GM19099 (cell line): ENCODE results near the gene PLXNA2.

Experiments used
- POLR2A ChIP-seq: IDR thresholded peaks from 3 replicates; pipeline ENCODE4 v1.6.1; 2011; ENCODE audit warnings: low read depth; ENCODE audit not compliant: insufficient read length; ENCODE audit errors: extremely low read depth

Gene PLXNA2

DNA sequence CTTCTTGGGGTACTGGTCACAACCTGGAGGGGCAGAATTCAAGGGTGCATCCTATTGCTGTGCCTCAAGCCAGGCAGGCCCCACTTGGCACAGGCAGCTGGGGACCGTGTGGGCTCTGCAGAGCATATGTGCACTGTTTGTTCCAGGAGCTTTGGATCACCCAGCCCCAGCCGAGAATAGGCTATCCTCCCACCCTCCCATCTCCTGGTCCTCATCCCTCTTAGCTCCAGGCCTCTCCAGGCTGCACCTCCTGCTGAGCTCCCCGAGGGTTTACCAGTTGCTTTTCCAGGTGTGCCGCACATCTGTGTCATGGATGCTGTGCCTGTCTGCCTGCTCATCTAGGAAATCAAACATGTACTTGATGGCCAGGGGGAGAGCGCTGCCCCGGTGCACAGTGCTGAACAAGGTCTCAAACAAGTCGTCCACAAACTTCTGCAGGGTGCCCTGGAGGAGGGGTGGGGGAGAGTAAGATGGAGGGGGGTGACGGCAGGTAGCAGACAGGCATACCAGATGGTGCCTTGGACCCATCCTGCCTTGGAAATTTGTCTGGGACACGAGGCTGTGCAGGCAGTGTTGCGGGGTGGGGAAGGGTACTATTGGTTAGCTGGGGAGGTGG lies 212.8 kb downstream of the PLXNA2 start:
- no peak for TF ChIP-seq POLR2A

DNA sequence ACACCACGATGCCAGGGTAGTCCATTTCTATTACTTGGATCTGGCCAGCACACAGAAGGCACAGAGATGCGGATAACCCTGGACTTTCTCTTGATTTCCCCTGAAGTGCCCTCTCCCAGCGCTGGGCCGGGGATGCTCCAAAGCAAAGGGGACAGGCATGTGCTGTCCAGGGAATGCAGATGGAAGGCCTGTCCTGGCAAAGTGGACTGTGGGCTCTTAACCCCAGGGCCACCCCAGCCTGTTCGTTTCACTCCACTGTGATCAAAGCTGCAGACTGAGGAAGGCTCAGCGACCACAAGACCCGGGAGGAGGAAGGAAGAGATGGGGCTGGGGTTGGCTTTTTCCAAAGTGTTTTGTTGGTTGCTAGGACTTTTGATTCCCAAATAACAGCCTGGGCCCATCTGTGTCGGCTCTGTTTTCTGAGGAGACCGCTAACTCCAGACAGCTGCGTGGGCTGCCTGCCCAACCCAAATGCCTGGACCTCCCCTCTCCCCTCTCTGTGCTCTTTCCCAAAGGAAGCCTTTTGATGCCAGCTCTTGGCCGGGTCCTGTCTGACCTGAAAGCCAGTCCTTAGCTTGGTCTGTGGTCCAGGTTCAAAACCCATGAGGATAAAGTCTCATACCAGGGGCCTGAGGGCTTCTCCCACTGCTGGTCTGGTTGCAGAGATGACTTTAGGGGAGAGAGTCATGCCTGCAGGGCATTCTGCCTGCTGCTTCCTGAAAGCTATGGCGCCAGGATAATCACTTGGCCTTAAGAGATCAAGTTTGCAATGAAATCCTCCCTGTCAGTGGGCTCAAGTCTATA lies 213.7 kb downstream of the PLXNA2 start:
- no peak for TF ChIP-seq POLR2A

DNA sequence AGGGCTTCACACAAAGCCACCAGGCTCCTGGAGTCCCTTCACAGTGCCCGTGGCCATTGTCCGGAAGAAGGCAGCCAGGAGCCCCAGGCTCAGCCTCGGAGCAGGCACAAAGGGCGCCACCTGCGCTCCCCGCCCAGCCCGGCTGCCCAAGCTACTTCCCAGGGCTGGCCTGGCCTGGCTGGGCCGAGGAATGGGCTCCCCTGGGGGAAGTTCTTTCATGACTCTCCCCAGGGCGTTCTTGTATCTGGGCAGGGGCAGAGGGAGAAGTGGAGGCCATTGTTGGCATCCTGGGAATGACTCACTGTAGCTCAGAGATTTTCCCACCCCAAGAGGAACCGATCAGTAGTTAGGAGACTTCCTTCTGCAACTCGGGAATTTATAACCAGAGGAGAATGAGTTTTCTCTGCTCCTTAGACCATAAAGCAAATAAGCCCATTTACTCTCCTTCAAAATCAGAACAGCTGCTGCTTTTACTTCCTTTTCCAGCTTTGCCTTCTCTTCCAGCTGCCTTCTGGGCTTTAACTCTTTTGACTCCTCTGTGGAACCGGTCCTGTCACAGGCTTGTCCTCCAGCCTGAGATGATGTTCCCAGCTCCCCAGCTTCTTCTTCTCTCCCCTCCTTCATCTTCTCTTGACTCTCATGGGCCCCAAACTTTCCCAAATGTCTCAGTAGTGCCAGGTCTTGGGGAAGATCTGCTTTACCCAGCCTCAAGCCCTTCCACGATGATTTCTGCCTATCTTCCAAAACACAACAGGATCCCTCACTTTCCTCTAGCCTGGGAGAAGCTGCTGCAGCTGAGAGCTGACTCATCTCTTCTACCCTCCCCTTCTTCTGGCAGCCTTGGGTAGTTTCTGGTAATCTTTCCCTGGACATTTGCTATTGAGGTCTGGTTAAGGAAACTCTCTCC lies 214.6 kb downstream of the PLXNA2 start:
- TF ChIP-seq POLR2A, result no peak

DNA sequence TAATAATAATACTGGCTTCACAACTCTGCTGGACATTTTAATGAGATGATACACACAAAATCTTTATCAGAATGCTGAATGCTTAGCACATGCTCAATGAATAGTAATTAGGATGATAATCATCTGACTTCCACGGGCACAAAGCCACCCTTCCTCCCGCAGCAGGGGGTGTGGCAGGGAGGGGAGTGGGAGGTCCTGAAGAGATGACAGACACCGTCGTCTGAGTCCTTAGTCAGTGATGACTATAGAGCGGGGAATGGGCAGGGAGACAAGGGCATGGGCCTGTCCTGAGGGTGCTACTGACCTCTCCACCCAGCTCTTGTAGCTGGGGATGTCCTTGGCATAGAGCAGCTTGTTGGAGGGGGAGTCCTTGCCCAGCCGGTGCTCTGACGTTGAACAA lies 215.7 kb downstream of the PLXNA2 start:
- TF ChIP-seq POLR2A, result no peak

DNA sequence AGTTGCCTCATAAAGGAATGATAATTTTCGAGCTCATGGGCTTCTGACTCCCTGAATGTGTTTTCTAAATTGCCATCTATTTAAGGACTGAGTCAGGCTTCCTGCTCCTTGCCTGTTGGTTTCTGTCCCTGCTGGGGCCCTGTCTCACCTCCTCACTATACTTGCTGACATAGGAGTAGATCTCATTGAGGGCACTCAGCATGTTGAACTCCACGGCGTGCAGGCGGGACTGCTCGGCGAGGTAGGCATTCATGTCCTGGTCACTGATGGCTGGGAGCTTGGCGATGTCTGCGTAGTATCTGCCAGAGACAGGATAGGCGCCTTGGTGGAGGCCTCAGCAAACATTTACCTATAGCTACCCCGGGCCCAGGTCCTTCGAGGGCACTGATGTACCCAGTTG lies 216.3 kb downstream of the PLXNA2 start:
- TF ChIP-seq POLR2A, result no peak

DNA sequence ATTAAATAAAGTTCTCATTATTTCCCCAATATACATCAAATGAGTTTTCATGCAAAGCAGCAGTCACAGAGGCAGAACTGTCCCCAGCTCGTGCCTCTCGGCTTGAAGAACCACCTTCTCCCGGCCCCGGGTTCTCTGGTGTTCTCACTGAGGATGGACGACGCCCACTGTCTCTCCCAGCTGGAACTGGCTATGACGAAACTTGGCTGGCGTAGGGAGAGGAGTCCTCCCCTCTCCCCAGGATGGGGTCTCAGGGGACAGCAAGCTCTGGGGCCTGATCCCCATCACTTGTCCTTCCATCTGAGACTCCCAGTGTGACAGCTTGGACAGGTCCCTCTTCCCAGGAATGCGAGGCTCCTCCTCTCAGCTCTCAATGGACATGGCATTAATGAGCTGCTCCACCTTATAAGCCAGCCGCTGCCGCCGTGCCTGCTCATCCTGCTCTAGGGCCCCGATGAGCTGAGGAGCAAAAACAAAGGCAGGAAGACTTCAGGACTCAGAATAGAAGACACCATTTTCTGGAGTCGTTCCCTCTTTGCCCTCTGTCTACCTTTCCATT lies 217.2 kb downstream of the PLXNA2 start:
- no peak for TF ChIP-seq POLR2A

DNA sequence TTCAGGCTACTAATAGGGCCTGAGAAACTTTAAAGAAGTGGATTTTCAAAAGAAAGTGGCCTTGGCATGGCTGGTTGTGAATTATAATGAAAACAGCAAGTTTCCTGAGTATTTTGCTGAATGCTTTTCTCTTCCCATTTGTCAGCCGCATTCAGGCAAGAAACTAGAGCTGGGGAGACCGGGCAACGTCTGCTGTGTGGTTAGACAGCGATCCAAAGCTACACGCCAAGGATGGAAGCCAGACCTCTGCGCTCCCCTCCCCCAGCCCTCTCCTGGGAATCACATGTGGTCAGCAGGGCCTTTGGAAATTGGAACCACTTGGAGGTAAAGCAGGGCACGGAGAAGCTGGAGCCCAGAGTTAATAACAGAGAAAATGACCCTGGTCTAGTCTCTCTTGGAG lies 219.2 kb downstream of the PLXNA2 start:
- TF ChIP-seq POLR2A, result no peak

DNA sequence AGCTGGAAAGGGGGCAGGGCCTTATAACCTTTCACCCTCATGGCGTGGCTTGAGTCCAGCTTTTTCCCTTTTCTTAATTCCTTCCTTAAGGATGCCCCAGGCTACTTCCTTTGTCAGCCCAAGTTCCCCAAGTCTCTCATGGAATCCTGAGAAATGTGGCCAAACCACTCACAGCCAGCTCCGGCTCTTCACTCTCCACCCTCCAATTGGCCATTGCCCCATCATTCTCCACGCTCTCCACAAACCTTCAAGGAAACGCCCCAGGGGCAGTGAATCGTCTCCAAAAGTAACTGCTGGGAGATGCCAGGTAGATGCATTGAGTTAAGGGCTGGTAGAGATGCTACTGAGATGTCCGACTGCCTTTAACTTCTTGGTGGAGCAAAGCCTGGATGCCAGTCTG lies 219.8 kb downstream of the PLXNA2 start:
- no peak for TF ChIP-seq POLR2A

DNA sequence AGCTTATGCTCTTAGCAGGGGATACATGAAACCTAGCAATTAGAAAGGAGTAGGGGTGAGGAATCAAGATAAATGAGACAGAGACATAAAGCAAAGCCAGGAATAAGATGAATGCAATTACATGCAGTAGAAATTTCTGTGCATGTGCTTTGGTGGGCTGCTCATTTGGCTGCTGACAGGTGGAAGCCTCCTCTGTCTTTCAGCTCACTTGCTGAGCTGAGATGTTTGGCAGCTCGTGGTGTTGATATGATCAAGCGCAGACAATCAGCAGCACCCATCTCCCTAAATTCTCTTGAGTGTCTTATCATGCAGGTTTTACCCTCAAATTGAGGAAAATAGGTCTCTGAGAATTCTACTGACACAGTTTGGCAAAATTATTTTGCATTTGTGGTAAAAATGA lies 224.9 kb downstream of the PLXNA2 start:
- no peak for TF ChIP-seq POLR2A

DNA sequence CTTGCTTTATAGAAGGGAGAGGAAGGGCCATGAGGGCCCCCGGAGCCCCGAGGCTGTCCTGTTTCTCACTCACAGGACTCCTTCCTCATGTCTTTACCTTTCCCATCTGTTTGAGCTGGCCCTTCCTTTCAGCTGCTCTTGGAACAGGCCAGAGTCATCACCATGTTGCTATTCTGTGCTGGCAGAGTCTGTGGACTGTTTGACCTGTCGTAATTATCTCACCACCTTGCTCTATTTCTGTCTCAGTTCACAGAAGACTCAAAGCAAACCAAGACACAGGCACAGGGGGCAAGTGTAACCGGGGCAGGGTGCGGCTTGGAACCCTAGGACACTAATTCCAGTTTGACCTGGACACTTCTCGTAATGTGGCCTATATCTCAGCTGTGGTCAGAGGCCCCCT lies 228.9 kb downstream of the PLXNA2 start:
- no peak for TF ChIP-seq POLR2A

DNA sequence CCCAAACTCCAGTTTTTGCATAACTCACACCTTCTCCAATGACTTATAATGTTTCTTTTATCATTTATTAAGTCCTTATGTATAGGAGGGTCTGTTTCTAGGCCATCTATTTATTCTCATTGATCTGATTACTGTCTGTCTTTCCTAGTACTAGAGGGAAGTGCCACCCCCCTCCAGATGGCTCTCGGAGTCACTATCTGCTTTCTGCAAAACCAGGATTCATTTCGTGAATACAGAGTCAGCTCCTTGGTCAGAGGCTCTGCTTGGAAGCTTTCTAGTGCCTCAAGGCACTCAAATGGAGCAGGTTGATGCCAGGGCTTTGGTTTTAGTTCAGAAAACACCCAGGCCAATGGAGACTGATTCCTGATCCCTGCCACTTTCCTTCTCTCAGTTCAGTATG lies 231.0 kb downstream of the PLXNA2 start:
- no peak for TF ChIP-seq POLR2A

DNA sequence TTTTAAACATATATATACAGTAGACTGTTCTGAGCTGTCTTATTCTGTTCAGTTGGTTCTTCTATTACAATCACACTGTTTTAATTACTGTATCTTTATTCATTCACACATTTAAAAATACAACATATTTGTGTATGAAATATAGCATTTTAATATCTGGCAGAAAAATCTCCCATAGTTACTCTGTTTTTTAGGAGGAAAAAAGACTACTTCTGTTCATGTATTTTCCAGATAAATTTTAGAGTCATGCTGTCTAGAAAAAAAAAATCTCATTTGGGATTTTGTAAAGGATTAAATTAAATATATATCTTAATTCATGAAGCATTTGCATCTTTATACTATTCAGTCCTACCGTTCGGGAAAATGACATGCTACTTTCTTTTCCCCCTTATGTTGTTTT lies 231.5 kb downstream of the PLXNA2 start:
- TF ChIP-seq POLR2A, result no peak

DNA sequence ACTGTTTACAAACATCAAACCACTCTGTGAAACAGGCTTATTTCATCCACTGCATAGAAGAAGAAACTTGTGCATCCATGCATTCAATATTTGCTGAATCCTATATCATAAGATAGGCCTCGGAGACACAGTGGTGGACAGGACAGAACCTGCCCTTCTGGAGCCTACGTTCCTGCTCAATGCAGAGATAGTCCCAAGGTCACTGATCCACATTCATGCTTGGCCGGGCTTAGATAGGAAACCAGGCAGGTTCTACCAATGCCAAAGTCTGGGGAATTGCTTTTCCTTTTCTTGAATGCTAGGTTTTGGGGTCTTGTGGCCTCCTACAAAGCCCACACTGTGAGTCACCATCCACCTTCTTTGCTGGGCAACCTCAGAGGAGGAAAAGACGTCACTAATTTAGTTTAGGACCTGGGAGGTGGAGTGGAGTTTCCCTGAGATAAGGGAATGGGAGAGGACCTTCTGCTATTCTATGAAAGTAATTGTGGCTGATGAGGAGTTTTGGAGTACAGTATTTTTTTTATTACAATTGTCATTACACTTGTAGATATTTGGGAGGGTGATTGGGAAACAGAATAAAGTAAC lies 233.6 kb downstream of the PLXNA2 start:
- TF ChIP-seq POLR2A, result no peak

DNA sequence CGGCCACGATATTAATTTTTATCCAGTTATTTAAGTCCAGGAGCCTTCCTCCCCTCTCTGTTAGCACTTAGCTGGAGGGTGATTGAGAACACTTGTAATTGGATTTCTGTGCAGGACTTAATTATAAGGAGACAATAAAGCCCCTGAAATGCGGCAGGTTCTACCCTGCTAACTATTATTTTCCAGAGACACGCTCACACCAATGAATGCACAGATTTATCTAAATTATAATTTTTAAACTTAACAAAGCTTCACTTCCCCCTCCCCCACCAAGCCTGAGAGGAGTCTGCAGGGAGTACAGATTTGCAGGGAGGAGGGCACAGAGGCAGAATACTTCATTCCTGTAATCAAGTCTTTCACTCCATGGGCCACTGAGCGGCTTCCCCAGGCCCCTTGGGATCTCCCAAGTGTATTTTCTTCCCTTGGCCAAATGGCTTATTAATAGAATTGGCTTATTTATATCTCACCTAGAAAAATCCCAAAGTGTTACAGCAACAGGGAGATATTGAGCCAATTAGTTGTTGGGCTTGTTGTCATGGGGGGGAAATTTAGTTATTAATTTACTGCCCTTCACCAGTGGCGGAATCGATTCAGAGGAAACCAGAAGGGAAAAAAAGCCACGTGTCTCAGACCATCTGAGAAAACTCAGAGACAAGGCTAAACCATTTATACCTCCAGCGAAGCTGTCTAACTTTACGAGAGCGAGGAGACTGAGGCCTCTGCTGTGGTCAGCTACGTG lies 234.3 kb downstream of the PLXNA2 start:
- TF ChIP-seq POLR2A, result no peak
